Loucy (cell line): Measurements from ENCODE around the gene TSPAN10.

Source experiments
- H2AFZ ChIP-seq: fragments of 200-600 bp; sonication (generic); 2 replicates; pipeline ENCODE4 v1.6.0; 2016; ENCODE audit warnings: antibody characterized with exemption, mild to moderate bottlenecking, low read length, moderate library complexity
- H3F3A ChIP-seq: fragments of 200-600 bp; 2 replicates; pipeline ENCODE4 v1.6.0; 2016; ENCODE audit warnings: antibody characterized with exemption, low read depth, mild to moderate bottlenecking
- H3K27me3 ChIP-seq: fragments of 200-600 bp; sonication (generic); 2 replicates; pipeline ENCODE4 v1.6.1; 2014; ENCODE audit warnings: low read length, mild to moderate bottlenecking; ENCODE audit not compliant: insufficient read depth, poor library complexity, severe bottlenecking
- H3K36me3 ChIP-seq: fragments of 200-600 bp; sonication (generic); 2 replicates; pipeline ENCODE4 v1.6.1; 2016; ENCODE audit warnings: low read length; ENCODE audit not compliant: insufficient read depth
- H3K4me1 ChIP-seq: fragments of 200-600 bp; sonication (generic); 2 replicates; pipeline ENCODE4 v1.5.1; 2014; ENCODE audit warnings: low read length, mild to moderate bottlenecking; ENCODE audit not compliant: insufficient read depth, poor library complexity, severe bottlenecking
- H3K4me2 ChIP-seq: fragments of 200-600 bp; sonication (generic); 2 replicates; pipeline ENCODE4 v1.6.0; 2014; ENCODE audit warnings: antibody characterized with exemption, low read length, low read depth, mild to moderate bottlenecking; ENCODE audit not compliant: poor library complexity, severe bottlenecking
- H3K4me3 ChIP-seq: fragments of 200-600 bp; sonication (generic); 2 replicates; pipeline ENCODE4 v1.5.1; 2014; ENCODE audit warnings: low read length, mild to moderate bottlenecking, mixed read lengths; ENCODE audit not compliant: poor library complexity, severe bottlenecking
- H3K79me2 ChIP-seq: fragments of 200-600 bp; sonication (generic); 2 replicates; pipeline ENCODE4 v1.6.1; 2014; ENCODE audit warnings: low read length; ENCODE audit not compliant: insufficient read depth
- H3K9ac ChIP-seq: fragments of 200-600 bp; sonication (generic); 2 replicates; pipeline ENCODE4 v1.6.0; 2014; ENCODE audit warnings: mild to moderate bottlenecking, low read depth, low read length, moderate library complexity; ENCODE audit not compliant: poor library complexity, severe bottlenecking
- H3K9me2 ChIP-seq: fragments of 200-600 bp; sonication (generic); replicated peaks from 2 replicates; pipeline ENCODE4 v1.6.1; 2016; ENCODE audit warnings: low read depth, low read length, mixed read lengths
- H3K9me3 ChIP-seq: fragments of 200-600 bp; sonication (generic); 2 replicates; pipeline ENCODE4 v1.6.1; 2014; ENCODE audit warnings: mild to moderate bottlenecking, antibody characterized with exemption, low read length, low read depth; ENCODE audit not compliant: insufficient read depth
- H4K20me1 ChIP-seq: fragments of 200-600 bp; sonication (generic); 2 replicates; pipeline ENCODE4 v1.6.0; 2014; ENCODE audit warnings: antibody characterized with exemption, low read length, mild to moderate bottlenecking; ENCODE audit not compliant: insufficient read depth, poor library complexity, severe bottlenecking
- EZH2phosphoT487 ChIP-seq: fragments of 200-600 bp; IDR thresholded peaks from 2 replicates; pipeline ENCODE4 v1.6.1; 2018; ENCODE audit warnings: antibody characterized with exemption, mild to moderate bottlenecking, moderate library complexity, borderline replicate concordance
- TF ChIP-seq, protein P1 (sequence below): fragments of 200-600 bp; sonication (generic); conservative IDR thresholded peaks from 2 replicates; pipeline ENCODE4 v1.5.1; 2014; ENCODE audit warnings: mild to moderate bottlenecking, antibody characterized with exemption, low read length

TSPAN10 gene

GRCh38 chr17:81688616-81689015 lies 51.6 kb downstream of the TSPAN10 start:
- peaks cover 11% of the 10 kb centered on the region for H3K4me1 ChIP-seq
- peaks cover 55% of the 10 kb centered on the region for H3K79me2 ChIP-seq
- peaks cover 60% of the 10 kb centered on the region; the same call in 1 of the 2 replicates for H3K36me3 ChIP-seq
- H4K20me1 ChIP-seq, result peaks cover 17% of the 10 kb centered on the region
- no peak overlapping the region for H3K4me2 ChIP-seq
- TF ChIP-seq EZH2phosphoT487, result no peak
- TF ChIP-seq, protein P1, sequence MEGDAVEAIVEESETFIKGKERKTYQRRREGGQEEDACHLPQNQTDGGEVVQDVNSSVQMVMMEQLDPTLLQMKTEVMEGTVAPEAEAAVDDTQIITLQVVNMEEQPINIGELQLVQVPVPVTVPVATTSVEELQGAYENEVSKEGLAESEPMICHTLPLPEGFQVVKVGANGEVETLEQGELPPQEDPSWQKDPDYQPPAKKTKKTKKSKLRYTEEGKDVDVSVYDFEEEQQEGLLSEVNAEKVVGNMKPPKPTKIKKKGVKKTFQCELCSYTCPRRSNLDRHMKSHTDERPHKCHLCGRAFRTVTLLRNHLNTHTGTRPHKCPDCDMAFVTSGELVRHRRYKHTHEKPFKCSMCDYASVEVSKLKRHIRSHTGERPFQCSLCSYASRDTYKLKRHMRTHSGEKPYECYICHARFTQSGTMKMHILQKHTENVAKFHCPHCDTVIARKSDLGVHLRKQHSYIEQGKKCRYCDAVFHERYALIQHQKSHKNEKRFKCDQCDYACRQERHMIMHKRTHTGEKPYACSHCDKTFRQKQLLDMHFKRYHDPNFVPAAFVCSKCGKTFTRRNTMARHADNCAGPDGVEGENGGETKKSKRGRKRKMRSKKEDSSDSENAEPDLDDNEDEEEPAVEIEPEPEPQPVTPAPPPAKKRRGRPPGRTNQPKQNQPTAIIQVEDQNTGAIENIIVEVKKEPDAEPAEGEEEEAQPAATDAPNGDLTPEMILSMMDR, result no peak
- no peak overlapping the region for H3K9ac ChIP-seq
- no peaks in the 10 kb centered on the region for H3K27me3 ChIP-seq
- H2AFZ ChIP-seq, result no peak overlapping the region
- no peaks in the 10 kb centered on the region for H3K9me2 ChIP-seq
- H3K4me3 ChIP-seq, result no peak overlapping the region
- no peaks in the 10 kb centered on the region for H3K9me3 ChIP-seq
- H3F3A ChIP-seq, result no peaks in the 10 kb centered on the region

DNA sequence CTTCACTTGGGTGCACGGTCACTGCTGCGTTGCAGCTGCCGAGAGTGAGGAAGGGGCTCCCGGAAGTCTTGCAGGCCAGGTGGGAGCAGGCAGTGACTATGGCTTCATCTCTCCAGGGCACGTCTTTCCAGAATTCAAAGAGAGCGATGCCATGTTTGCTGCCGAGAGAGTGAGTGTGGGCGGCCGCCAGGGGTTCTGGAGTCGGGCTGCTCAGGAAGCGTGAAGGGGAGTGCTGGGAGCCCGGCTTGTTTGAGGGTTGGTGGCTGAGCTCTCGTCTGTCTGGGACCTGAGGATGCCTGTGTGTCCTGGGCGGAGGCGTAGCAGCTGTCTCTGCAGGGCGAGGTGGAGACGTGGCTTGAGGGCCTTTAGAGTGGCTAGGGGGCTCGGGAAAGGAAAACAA lies 53.1 kb downstream of the TSPAN10 start:
- Histone ChIP-seq H3K9me3 (no peaks in the 10 kb centered on the region), H2AFZ (no peak overlapping the region), H3K4me1 (peaks cover 7% of the 10 kb centered on the region), H3K9me2 (no peaks in the 10 kb centered on the region), H3K9ac (no peak overlapping the region), H3F3A (no peaks in the 10 kb centered on the region), H3K4me3 (no peak overlapping the region), H3K27me3 (no peaks in the 10 kb centered on the region), H3K79me2 (peaks cover 44% of the 10 kb centered on the region), H3K36me3 (peaks cover 75% of the 10 kb centered on the region; the same call in 1 of the 2 replicates), H4K20me1 (peaks cover 9% of the 10 kb centered on the region), H3K4me2 (no peak overlapping the region)
- no peak for TF ChIP-seq EZH2phosphoT487
- TF ChIP-seq, protein P1, result no peak

DNA sequence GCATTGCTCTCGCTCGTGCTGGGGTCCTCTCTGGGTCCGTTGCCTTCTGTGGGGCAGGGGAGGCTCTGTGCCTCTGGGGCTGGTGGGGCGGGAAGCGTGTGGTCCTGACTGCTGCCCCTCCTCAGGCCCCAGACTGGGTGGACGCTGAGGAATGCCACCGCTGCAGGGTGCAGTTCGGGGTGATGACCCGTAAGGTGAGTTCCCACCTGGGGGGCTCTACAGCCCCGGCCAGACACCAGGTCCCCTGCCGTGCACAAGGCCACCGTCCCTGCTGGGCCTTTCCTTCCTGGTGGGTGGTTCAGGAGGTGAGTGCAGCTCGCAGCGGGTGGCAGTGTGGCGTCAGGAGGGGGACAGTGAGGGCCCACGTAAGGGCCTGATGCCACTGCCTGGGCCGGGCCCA lies 53.6 kb downstream of the TSPAN10 start:
- H3K36me3 ChIP-seq, result peaks cover 80% of the 10 kb centered on the region; the same call in 1 of the 2 replicates
- H3K79me2 ChIP-seq, result peaks cover 39% of the 10 kb centered on the region
- no peak overlapping the region for H2AFZ ChIP-seq
- H3K4me3 ChIP-seq, result no peak overlapping the region
- no peaks in the 10 kb centered on the region for H3K9me2 ChIP-seq
- H3K9ac ChIP-seq, result no peak overlapping the region
- no peaks in the 10 kb centered on the region for H3K9me3 ChIP-seq
- no peak overlapping the region for H3K4me2 ChIP-seq
- no peaks in the 10 kb centered on the region for H3F3A ChIP-seq
- peaks cover 6% of the 10 kb centered on the region for H4K20me1 ChIP-seq
- H3K27me3 ChIP-seq, result no peaks in the 10 kb centered on the region
- H3K4me1 ChIP-seq, result peaks cover 2% of the 10 kb centered on the region
- TF ChIP-seq, protein P1, result no peak
- TF ChIP-seq EZH2phosphoT487, result no peak
